ENCODE data around the gene DENND10.

GRCh38 chr10:119098576-119098975, 5.3 kb upstream of the DENND10 start:
- no peak for TF ChIP-seq CTCF (IDR thresholded peaks at IDR 0.05; ENCODE audit: insufficient read depth, low read length, poor library complexity, severe bottlenecking)
- TF ChIP-seq EZH2phosphoT487 (conservative IDR thresholded peaks at IDR 0.05; ENCODE audit: low read length) = no peak
